Kidney (tissue), 14 donors: ENCODE results near the gene SCAND1. TPM values are rescaled to one million over a fixed set of nuclear protein-coding genes. Genes with fewer than 3 reads are reported as not detected.

Experiments
- DNase-seq, 5 donors: peaks; one replicate each; pipeline ENCODE4 v3.0.0-alpha.2; 2013 to 2020
- FAIRE-seq: peaks from 2 replicates; lab custom pipeline; 2012; peaks lifted over from hg19 to GRCh38; lab: Jason Lieb, UNC
- H3K27ac ChIP-seq, 2 donors: one replicate each; pipeline ENCODE4 v1.7.0; 2013; ENCODE audit warnings: low read depth in 2 of 2, low read length in 2 of 2, inconsistent platforms in 1 of 2
- H3K27me3 ChIP-seq: one replicate; pipeline ENCODE4 v1.7.1; 2013; ENCODE audit warnings: low read length, inconsistent platforms; ENCODE audit not compliant: control insufficient read depth, insufficient read depth
- H3K36me3 ChIP-seq, 3 donors: one replicate each; pipeline versions ENCODE4 v1.7.0 to v1.7.1; 2013; ENCODE audit warnings: low read length in 3 of 3, control low read depth in 1 of 3, inconsistent platforms in 1 of 3; ENCODE audit not compliant: insufficient read depth in 3 of 3, control insufficient read depth in 2 of 3
- H3K4me1 ChIP-seq, 3 donors: one replicate each; pipeline versions ENCODE4 v1.7.0 to v1.7.1; 2013; ENCODE audit warnings: low read length in 3 of 3, inconsistent platforms in 1 of 3, low read depth in 1 of 3; ENCODE audit not compliant: control insufficient read depth in 2 of 3, insufficient read depth in 2 of 3
- H3K4me3 ChIP-seq, 3 donors: one replicate each; pipeline versions ENCODE4 v1.7.0 to v1.8.1; 2013; ENCODE audit warnings: low read length in 3 of 3, control low read depth in 1 of 3, inconsistent platforms in 1 of 3
- H3K9ac ChIP-seq, 3 donors: one replicate each; pipeline versions ENCODE4 v1.7.0 to v1.7.1; 2013; ENCODE audit warnings: low read length in 3 of 3, control low read depth in 1 of 3, inconsistent platforms in 1 of 3
- H3K9me3 ChIP-seq, 3 donors: one replicate each; pipeline versions ENCODE4 v1.7.0 to v1.7.1; 2013; ENCODE audit warnings: low read length in 3 of 3, control low read depth in 1 of 3, inconsistent platforms in 1 of 3; ENCODE audit not compliant: control insufficient read depth in 2 of 3, insufficient read depth in 1 of 3
- CTCF ChIP-seq: IDR thresholded peaks from 3 replicates; pipeline ENCODE4 v1.5.1; 2012; ENCODE audit warnings: mild to moderate bottlenecking, moderate library complexity, borderline replicate concordance; ENCODE audit not compliant: insufficient read depth; ENCODE audit errors: extremely low read depth
- intact Hi-C: fragments of 100-400 bp; cut with DNase I; formaldehyde crosslinking; loops from one replicate; pipeline ENCODE4 v1.11.1; 2022
- polyA plus RNA-seq: library from polyadenylated mRNA; stranded (reverse); fragments of 350-450 nt; fragmentation: Illumina TruSeq; extraction: RNeasy Lipid Tissue Mini Kit (QIAGEN cat#74804); gene quantifications from one replicate; pipeline ENCODE4 v1.2.3, GENCODE V29; 2014; ENCODE audit warnings: low read depth, low replicate concordance; ENCODE audit not compliant: insufficient read depth
- total RNA-seq: library from RNA; stranded (reverse); fragmentation: NEBNext Ultra II Directional; extraction: Animal tissue kit (Norgen Biotek cat#: 25700); gene quantifications from one replicate; pipeline ENCODE4 v1.2.1, GENCODE V29; 2021
- donor health status: control.
- donor health status: control.
- donor health status: control.
- donor health status: control.
- donor health status: control.
- donor health status: DM: yes; HTN: yes; CAD: no.
- donor health status: Normal renal cell carcinoma (clear cell type).

SCAND1 gene
- total and polyA plus RNA-seq, 2 donors from 2014 or later, result 74.7 to 184 TPM

GRCh38 chr20:35974256-35974655 lies 20.0 kb upstream of the SCAND1 start:
- Histone ChIP-seq H3K9ac (no peak overlapping the region), H3K9me3 (no peaks in the 10 kb centered on the region), H3K27me3 (no peaks in the 10 kb centered on the region), H3K4me3 (no peak overlapping the region), H3K4me1 (no peaks in the 10 kb centered on the region), H3K27ac (no peak overlapping the region), H3K36me3 (no peaks in the 10 kb centered on the region)
- intact Hi-C loops, result no loop called here
- FAIRE-seq (no peak), DNase-seq (no peak)
- no peak for TF ChIP-seq CTCF

GRCh38 chr20:35972462-35972861 lies 18.2 kb upstream of the SCAND1 start:
- no peaks in the 10 kb centered on the region for H3K36me3 ChIP-seq
- no peak for FAIRE-seq

GRCh38 chr20:35971981-35972380 lies 17.7 kb upstream of the SCAND1 start:
- intact Hi-C loops, result no loop called here
- no peaks in the 10 kb centered on the region for H3K36me3 ChIP-seq
- H3K27ac ChIP-seq, result no peak overlapping the region
- no peak overlapping the region for H3K4me3 ChIP-seq
- no peaks in the 10 kb centered on the region for H3K4me1 ChIP-seq
- no peaks in the 10 kb centered on the region for H3K27me3 ChIP-seq
- FAIRE-seq (no peak), DNase-seq (no peak)
- no peak for TF ChIP-seq CTCF
- no peak overlapping the region for H3K9ac ChIP-seq
- no peaks in the 10 kb centered on the region for H3K9me3 ChIP-seq

More at GRCh38 chr20:35972462-35972861, 18.2 kb upstream of the SCAND1 start:
- Histone ChIP-seq H3K27me3 (no peaks in the 10 kb centered on the region), H3K4me1 (no peaks in the 10 kb centered on the region), H3K9me3 (no peaks in the 10 kb centered on the region), H3K4me3 (no peak overlapping the region), H3K27ac (no peak overlapping the region), H3K9ac (no peak overlapping the region)
- DNase-seq, result no peak
- TF ChIP-seq CTCF, result no peak
- intact Hi-C loops, result no loop called here

GRCh38 chr20:35968930-35969329 lies 14.6 kb upstream of the SCAND1 start:
- H3K4me1 ChIP-seq, result no peaks in the 10 kb centered on the region
- intact Hi-C loops, result no loop called here
- FAIRE-seq, result no peak
- H3K27me3 ChIP-seq, result no peaks in the 10 kb centered on the region
- H3K4me3 ChIP-seq, result no peak overlapping the region
- no peak overlapping the region for H3K9ac ChIP-seq
- H3K27ac ChIP-seq, result no peak overlapping the region
- no peaks in the 10 kb centered on the region for H3K9me3 ChIP-seq
- DNase-seq, result no peak
- no peak for TF ChIP-seq CTCF
- H3K36me3 ChIP-seq, result no peaks in the 10 kb centered on the region
